ENCODE data around the gene TOM1. TPM values are rescaled to one million over a fixed set of nuclear protein-coding genes. Genes with fewer than 3 reads are reported as not detected.

Gene TOM1
- total and polyA plus RNA-seq, 2 of the 13 experiments (the other 11 are each of a cell fraction or from before 2014, with no cell fraction given) = 30.8 to 87.3 TPM

DNA sequence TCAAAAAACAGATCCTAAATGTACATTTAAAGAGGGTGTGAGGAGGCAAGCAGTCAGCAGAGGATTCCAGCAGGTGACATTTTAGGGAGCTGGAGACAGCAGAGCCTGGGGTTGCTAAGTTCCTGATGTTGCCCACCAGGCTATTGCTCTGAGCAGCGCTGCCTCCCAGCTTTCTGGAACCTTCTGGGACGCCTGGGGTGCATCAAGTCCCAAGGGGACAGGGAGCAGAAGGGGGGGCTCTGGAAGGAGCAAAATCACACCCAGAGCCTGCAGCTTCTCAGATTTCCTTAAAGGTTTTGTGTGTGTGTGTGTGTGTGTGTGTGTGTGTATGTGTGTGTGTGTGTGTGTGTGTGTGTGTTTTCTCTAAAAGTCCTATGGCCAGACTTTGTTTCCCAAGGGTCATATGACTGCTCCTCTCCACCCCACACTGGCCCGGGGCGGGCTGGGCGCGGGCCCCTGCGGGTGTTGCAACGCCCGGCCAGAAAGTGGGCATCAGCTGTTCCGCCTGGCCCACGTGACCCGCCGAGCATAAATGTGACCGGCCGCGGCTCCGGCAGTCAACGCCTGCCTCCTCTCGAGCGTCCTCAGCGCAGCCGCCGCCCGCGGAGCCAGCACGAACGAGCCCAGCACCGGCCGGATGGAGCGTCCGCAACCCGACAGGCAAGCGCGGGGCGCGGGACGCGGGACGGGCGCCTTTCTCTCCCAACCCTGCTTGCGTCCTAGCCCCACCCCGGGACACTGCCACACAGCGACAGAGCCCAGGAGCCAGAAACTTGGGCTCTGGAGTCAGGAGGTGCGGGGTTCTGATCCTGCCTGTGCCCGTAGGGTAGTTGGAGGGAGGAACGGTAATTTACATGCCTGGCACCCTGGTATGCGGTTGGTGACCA is 81.1 kb downstream of the TOM1 start, which contains the start of gene HMOX1 (continued):
- 0 out of 2 replicates have a peak, but pooled peaks have one; percentile 84 for TF ChIP-seq ZNF276 (CRISPR knock-in tag; IDR thresholded peaks at IDR 0.05; ENCODE audit: low read depth)
- TF ChIP-seq NFYB (CRISPR knock-in tag; IDR thresholded peaks at IDR 0.05) = 0 out of 2 replicates have a peak, but pooled peaks have one; percentile 11
- TF ChIP-seq MED8 (CRISPR knock-in tag; IDR thresholded peaks at IDR 0.05; ENCODE audit: insufficient replicate concordance) = peak; percentile 31
- TF ChIP-seq ZNF883 (CRISPR knock-in tag; IDR thresholded peaks at IDR 0.05; ENCODE audit: not compliant biosample characterization) = peak; percentile 55
- TF ChIP-seq PBX2 (CRISPR knock-in tag; IDR thresholded peaks at IDR 0.05) = peak; percentile 20; the same call in 1 of the 2 replicates
- TF ChIP-seq DMAP1 (CRISPR knock-in tag; IDR thresholded peaks at IDR 0.05) = peak; percentile 57; the same call in 1 of the 2 replicates
- TF ChIP-seq, protein P1, sequence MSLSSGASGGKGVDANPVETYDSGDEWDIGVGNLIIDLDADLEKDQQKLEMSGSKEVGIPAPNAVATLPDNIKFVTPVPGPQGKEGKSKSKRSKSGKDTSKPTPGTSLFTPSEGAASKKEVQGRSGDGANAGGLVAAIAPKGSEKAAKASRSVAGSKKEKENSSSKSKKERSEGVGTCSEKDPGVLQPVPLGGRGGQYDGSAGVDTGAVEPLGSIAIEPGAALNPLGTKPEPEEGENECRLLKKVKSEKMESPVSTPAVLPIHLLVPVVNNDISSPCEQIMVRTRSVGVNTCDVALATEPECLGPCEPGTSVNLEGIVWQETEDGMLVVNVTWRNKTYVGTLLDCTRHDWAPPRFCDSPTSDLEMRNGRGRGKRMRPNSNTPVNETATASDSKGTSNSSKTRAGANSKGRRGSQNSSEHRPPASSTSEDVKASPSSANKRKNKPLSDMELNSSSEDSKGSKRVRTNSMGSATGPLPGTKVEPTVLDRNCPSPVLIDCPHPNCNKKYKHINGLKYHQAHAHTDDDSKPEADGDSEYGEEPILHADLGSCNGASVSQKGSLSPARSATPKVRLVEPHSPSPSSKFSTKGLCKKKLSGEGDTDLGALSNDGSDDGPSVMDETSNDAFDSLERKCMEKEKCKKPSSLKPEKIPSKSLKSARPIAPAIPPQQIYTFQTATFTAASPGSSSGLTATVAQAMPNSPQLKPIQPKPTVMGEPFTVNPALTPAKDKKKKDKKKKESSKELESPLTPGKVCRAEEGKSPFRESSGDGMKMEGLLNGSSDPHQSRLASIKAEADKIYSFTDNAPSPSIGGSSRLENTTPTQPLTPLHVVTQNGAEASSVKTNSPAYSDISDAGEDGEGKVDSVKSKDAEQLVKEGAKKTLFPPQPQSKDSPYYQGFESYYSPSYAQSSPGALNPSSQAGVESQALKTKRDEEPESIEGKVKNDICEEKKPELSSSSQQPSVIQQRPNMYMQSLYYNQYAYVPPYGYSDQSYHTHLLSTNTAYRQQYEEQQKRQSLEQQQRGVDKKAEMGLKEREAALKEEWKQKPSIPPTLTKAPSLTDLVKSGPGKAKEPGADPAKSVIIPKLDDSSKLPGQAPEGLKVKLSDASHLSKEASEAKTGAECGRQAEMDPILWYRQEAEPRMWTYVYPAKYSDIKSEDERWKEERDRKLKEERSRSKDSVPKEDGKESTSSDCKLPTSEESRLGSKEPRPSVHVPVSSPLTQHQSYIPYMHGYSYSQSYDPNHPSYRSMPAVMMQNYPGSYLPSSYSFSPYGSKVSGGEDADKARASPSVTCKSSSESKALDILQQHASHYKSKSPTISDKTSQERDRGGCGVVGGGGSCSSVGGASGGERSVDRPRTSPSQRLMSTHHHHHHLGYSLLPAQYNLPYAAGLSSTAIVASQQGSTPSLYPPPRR (CRISPR knock-in tag; IDR thresholded peaks at IDR 0.05; ENCODE audit: borderline replicate concordance) = peak; percentile 74; the same call in 1 of the 2 replicates
- TF ChIP-seq HOXA3 (CRISPR knock-in tag; IDR thresholded peaks at IDR 0.05) = peak; percentile 77
- TF ChIP-seq MYC (CRISPR knock-in tag; IDR thresholded peaks at IDR 0.05; ENCODE audit: borderline replicate concordance) = peak; percentile 79; the same call in 1 of the 2 replicates
- TF ChIP-seq IRF9 (CRISPR knock-in tag; IDR thresholded peaks at IDR 0.05; ENCODE audit: borderline replicate concordance) = no peak
- TF ChIP-seq FOXA1 (IDR thresholded peaks at IDR 0.05) = no peak
- TF ChIP-seq FOXA1 (CRISPR knock-in tag; IDR thresholded peaks at IDR 0.05) = peak; percentile 23; the same call in 1 of the 2 replicates
- peak; percentile 93 for TF ChIP-seq SAP130 (CRISPR knock-in tag; IDR thresholded peaks at IDR 0.05; ENCODE audit: low read depth)
- TF ChIP-seq, protein P2, sequence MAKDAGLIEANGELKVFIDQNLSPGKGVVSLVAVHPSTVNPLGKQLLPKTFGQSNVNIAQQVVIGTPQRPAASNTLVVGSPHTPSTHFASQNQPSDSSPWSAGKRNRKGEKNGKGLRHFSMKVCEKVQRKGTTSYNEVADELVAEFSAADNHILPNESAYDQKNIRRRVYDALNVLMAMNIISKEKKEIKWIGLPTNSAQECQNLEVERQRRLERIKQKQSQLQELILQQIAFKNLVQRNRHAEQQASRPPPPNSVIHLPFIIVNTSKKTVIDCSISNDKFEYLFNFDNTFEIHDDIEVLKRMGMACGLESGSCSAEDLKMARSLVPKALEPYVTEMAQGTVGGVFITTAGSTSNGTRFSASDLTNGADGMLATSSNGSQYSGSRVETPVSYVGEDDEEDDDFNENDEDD (CRISPR knock-in tag; IDR thresholded peaks at IDR 0.05; ENCODE audit: borderline replicate concordance) = peak; percentile 64; the same call in 1 of the 2 replicates
- TF ChIP-seq BHLHE40 (IDR thresholded peaks at IDR 0.05; ENCODE audit: low read length) = peak; percentile 80
- no peak for TF ChIP-seq ATF1 (CRISPR knock-in tag; IDR thresholded peaks at IDR 0.05)
- TF ChIP-seq MNT (IDR thresholded peaks at IDR 0.05) = peak; percentile 48; the same call in 1 of the 2 replicates
